HG03565 (cell line): Measurements from ENCODE around the gene DDN.
A peak's percentile ranks its signal among the peaks of the same experiment; 100 is the strongest.

Experiments
- ATAC-seq: cut with Tn5 transposase; IDR thresholded peaks from one replicate; pipeline ENCODE4 v1.9.1; 2021; ENCODE audit warnings: mild to moderate bottlenecking, moderate library complexity; ENCODE audit not compliant: unreplicated experiment

The DDN gene

DNA sequence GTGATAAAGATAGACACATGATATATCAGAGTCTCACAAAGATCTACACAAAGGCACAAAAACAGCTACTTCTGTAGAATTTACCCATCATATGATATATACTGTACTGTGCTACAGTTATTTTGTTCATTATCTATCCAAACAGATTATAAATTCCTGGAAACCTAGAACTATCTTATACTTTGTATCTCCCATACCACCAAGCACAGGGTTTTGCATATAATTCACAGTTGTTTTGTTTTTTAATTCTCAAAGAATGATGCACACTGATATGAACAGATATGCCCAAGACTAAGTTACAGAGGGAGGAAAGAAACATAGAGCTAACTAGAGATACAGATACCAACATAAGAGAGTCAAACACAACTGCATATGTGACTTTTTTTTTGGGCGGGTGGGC is 16.0 kb upstream of the DDN start:
- no peak for ATAC-seq

DNA sequence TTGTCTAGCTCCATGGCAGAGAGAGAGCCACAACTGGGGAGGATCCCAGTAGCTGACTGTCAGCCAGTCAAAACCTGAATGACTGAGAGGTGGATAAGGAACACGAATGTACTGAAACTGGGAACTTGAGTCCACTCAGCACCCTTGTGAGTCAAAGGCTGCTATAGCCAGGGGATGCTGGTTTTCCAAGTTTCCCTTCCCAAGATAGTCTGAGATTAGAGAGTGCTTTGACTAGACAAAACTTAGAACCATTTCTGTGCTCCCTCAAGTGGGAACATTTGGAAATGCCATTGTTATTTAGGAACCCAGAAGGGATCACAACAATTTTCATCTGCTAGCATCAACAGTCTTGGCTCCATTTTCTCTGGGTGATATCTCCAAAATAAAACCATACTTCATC is 15.4 kb upstream of the DDN start:
- no peak for ATAC-seq

DNA sequence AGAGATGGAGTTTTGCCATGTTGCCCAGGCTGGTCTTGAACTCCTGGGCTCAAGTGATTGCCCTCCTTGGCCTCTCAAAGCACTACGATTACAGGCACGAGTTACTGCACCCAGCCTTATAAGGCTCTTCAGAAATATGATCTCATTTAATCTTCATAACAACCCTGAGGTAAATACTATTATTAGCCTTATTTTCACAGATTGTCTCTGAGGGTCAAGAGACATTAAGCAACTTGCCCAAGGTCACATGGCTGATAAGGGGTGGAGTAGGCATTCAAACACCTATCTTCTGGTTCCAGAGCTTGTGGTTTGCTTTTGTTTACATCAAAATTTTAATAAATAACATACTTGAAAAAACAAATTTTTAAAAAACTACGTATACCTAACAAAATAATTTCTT is 14.3 kb upstream of the DDN start:
- no peak for ATAC-seq

DNA sequence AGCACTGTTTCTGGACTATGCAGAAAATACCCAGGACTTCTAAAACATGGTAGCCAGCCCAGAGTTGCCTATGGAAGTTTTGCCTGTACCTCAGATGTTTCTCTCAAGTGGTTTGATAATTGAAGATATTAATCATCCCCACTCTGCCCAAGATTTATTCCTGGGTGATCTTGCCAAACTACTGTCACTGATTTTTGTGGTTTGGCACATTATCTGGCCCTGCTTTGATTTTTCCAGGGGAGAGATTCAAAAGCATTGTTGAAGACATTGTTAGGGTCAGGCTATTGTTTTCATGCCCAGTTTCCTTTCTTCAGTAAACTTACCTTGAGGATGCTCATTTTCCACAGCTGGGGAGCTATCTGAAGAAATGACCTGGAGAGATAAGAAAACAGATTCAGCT is 13.6 kb upstream of the DDN start:
- no peak for ATAC-seq

DNA sequence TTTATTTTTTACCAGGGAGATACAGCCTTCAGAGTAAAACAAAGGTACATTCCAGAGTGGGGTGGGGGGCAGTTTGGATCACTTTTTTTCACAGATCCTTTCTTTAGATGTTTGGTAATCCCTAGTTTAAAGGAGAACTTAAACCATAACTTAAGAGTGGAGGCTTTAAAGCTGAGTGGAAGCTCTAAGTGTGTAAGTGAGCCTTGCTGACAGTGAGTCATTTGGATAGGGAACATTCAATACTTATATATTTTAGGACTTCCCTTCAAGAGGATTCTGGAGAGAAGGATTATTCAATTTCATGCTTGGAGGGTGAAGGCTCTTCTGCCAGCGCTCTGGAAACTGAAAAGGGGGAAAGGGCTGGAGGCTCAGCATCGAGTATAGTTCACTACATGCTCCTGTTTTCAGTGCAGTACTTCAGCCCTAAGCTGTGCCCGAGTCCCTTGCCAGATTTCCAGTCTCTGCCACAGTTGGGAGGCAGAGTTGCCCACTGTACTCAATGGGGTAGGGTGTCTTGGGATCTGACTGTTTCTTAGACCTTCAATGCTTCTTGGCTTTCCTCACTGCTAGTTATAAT is 11.0 kb upstream of the DDN start:
- ATAC-seq, result no peak

DNA sequence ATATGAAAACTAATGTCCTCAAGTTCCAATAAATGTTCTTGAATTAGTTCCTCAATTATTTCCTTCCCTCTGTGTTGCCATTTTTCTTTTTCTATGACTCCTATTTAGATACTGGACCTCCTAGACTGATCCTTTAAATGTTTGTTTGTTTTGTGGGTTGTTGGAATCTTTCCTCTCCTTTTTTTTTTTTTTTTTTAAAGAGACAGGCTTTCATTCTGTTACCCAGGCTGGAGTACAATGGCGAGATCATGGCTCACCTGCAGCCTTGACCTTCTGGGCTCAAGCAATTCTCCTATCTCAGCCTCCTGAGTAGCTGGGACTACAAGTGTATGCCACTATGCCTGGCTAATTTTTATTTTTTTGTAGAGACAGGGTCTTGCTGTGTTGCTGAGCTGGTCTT is 9.8 kb upstream of the DDN start:
- ATAC-seq, result no peak

DNA sequence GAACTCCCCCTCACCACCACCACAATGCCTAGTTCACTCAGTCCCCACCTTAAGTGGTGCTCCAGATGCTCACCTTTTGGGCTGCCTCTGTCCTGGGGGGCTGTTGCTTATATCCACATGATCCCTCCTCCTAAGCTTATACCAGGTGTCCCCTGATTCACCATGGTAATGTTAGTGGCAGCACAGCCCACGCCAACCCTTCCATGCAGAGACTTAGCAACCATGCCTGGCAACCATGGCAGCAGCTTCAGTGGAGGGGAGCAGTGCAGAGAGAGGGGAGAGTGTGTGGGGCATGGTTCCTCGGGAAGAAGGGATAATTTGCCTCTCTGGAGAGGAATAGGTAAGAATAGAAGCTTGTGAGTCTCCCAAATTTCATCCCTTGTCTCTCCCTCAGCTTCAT is 1.2 kb upstream of the DDN start:
- ATAC-seq, result no peak

DNA sequence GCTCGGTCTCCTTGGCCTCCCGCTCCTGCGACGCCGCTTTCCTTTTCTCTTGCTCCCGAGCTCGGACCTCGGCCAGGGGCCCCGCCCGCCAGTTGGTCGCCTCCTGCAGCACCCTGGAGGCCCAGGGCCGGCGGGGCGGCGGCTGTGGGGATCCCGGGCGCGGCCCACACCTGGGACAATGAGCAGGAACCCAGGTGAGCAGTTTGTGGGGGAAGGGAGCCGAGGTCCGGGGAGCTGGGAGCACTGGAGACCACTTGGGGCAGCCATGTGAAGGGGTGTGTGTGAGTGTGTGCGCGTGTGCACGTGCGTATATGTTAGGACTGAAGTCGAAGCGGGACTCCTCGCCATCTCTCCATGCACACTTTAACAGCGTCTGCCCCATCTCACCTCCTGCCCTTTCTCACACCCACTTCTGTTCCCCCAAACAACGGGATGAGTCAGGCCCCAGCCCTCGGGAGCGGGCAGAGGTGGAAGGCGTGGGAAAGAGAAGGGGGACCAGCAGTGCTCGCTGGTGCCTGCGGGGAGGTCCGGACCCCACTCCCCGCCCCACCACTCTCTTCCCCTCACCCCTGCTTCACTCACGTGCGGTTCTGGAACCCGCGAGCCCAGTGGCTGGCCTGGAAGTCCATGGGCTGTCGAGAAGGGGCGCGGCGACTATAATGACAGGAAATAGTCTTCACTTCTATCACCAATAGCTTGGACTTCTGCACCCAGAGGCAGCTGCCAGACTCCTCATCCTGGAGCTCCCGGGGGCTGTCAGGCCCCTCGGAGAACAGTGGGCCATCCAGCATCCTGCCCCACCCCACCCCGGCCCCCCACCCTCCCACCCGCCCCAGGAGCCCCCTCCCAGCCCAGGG is 450 bp downstream of the DDN start:
- peak; percentile 9 for ATAC-seq

DNA sequence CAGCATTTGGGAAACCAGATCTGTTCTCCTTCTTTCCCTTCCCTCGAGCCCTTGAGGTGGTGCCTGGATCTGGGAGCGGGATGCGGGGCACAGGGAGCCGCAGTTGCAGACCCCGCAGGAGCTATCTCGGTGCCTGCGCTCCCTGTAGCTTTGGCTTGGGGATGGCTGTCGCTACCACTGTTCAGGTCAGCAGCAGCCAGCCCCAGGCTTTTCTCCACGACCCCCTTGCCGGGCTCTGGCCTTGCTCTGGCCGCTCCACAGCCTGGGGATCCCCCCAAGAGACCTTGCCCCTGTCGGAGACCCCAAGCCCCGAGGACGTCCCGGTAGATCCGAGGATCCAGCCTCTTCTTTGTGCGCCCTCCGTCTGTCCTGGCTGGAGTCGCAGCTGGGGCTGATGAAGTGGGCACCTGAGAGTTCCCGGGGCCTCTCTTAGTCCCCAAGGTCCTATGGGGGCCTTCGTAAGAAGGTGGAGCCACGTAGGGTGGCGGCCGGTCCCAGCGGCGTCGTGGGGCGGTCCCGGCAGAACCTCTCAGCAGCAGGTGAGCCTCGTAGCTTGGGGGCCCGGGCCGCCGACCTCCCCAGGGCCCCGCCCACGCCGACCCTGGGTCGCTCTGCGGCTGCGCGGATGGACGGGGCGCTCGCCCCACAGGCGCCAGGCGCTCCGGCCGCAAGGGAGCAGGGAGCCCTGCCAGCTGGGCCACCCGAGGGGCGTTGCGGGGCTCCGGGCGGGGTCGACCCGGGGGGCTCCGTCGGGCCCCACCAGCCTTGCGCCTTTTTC is 1.3 kb downstream of the DDN start:
- peak; percentile 27 for ATAC-seq

DNA sequence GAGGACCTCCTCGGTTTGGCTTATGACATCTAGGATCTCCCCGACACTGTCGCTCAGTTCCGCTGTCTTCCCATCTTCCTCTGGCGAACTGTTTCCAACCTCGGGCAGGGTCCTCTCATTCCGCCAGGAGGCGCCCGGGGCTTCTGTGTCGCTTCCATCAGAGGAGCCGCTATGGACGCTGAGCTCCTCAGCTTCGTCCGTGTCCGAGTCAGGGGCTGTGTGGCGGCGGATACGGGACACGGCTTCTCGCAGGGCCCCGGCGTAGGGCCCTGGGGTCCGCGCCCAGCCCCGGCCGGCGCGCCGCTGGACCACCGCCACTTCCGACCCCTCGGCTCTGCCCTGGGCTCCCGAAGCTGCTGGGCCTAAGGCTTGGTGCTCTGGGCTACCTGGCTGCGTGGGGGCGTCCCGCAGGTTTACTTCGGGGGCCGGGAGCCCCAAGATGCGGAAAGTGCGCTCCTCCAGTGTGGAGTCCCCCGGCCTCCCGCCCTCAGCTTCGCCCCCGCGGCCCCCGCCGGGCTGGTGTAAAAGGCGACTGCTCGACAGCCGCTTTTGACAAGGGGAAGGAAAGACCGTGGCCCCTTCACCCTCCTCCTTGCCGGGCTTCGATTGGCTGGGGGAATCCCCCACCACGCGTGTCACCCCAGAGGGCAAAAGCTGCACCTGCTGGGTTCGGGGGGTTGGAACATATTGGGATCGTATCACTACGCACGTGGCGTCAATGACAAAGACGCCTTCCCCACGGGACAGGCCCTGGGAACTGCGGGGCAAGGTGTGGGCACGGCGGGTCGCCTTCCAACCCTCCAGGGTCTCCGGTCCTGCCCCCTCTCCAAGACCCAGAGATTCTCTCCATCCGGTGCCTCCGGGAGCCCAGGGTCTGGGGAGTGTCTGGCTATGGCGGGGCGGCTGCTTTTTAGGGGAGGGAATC is 2.1 kb downstream of the DDN start:
- ATAC-seq, result no peak

DNA sequence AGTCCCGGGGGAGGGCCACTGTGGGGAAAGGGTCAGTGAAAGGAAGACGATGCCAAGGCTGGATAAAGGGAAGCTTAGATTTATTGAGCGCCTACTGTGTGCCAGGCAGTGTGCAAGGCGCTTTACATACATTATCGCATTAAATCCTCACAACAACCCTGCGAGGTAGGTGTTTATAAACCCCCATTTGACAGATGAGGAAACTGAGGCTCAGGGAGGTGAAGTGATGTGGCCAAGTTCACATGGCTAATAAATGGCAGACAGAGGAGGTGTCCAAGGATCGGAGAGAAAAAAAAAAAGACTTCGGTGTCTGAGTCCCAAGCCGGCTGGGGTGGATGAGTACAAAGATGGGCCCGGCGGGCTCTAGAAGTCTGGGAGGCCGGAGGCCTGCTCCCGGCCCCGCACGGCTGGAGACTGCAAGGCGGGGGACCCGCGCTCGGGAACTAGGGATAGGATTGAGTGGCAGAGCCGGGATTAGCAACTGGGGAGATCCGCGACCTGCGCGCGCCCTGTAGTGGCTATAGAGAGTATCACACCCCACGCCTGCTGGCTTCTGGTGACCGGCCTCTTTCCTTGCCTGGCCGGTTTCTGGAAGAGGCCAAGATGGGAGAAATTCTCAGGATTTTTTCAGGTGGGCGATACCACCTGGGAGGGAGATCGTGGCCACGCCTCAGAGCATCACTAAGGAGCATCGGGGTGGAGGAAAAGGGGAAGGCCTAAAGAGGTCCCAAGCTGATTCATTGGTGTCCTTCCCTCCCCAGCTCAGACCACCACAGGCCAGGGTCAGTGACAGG is 3.9 kb downstream of the DDN start:
- ATAC-seq, result no peak

DNA sequence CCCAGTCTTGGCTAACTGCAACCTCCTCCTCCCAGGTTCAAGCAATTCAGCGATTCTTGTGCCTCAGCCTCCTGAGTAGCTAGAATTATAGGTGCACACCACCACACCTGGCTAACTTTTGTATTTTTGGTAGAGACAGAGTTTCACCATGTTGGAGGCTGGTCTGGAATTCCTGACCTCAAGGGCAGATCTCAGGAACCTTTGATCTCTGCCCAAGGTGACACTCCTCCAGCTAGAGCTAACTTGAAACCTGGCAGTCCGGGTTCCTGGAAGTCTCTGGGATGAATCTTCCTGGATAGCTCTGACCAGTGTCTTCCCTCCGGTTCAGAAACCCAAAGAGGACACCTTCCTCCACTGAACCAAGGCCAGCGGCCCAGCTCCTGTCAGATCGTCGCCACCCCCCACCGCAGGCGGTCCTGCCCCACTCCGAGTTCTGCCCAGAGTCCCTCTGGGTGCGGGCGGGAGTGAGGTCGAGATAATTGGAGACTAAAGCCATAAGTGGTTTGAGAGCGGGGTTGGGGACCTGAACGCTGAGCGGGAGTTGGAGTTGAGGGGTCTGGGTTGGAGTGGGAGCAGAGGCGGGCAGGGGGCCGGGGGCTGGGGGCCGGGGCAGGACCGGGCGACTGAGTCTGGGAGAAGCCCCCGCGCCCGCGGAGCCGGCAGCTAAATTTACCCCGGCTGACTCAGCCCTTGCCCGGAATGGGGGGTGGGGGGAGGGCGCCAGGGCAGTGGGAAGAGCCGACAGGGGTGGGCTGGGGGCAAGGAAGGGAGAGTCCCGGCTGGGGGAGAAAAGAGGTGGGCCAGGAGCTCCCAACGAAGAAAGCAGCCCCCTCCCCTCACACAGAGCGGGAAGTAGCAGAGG is 4.7 kb downstream of the DDN start:
- no peak for ATAC-seq

DNA sequence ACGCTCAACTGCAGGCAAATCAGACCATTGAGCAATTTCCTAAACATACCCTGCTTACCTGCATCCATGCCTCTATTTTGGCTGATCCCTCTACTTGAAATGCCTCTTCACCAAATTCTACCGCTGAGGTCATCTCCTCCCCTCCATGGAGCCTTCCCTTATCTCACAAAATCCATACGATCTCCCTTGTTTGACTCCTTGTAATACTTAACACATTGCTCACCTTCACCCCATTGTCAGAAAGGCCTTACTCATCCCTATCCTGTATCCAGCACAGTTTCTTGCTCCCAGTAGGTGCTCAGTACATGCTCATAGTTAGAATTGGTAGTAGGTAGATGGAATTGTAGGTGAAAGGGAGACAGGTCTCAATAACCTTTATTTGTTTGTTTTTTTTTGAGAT is 5.4 kb downstream of the DDN start:
- ATAC-seq, result no peak

DNA sequence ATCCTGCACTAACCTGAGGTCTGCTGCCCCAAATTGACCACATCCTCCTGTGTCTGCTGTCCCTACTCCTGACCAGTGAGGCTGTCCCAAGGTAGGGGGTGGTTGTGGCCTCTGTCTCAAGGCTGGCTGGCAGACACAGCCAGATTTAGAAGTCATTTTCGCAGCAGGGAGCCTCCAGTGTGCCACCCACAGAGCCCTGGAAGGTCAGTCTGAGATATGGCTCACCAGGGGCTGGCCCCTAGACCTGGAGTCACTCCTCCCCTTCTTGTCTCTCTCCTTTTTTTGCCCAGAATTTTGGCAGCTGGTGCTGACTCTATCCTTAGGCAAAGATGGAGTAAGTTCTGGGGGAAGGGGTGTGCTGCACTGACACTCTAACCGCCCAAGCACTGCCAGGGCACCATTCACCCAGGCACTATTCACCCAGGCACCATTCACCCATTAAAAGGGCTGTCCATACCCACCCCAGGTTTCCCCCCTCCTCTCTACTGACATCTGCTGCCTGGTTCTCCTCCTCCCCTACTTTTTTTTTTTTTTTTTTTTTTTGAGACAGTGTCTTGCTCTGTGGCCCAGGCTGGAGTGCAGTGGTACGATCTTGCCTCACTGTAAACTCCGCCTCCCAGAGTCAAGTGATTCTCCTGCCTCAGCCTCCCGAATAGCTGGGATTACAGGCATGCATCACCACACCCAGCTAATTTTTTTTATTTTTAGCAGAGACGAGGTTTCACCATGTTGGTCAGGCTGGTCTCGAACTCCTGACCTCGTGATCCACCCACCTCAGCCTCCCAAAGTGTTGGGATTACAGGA is 7.7 kb downstream of the DDN start:
- ATAC-seq, result no peak

DNA sequence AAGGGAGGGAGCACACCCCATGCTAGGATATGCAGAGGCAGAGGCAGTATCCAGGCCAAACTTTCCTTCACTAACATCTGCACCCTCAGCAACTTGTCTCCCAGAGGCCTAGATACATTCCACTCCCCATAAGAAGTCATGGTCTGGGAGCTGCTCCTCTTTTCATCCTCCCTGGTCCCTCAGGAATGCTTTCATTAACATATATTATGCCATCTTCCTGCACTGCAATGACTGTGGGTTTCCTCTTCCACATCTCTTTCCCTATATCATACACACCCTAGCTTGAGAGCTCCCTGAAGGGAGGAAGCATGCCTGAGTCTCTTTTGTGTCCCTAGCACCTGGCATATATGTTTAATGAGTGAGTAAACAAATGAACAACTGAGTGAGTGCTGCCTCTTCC is 8.6 kb downstream of the DDN start:
- ATAC-seq, result no peak

DNA sequence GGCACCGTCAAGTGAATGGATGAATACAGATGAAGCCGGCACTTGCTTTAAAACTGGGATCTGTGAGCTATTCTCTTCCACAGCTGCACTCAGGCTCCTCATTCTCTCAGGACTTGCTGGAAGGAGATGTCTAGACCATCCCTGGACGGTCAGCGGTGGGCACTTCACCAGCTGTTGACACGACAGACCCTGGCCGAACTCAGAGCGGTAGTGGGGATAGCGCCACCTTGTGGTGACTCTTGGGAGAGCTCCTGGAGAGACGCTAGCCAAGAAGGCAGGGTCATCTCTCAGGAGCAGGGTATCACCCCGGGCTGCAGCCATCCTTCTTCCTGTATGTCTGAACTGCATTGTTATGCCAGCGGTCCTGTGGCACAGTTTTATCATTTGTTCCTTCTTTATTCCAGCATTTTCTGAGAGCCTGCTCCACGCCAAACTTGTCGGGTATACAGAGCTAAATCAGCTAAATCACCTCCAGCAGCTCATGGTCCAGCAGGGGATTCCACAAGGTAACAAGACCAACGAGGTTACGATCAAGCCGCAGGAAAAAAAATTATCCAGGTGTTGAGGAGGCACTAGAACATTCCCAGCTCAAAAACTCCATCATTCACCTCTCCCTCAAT is 11.0 kb downstream of the DDN start:
- no peak for ATAC-seq

DNA sequence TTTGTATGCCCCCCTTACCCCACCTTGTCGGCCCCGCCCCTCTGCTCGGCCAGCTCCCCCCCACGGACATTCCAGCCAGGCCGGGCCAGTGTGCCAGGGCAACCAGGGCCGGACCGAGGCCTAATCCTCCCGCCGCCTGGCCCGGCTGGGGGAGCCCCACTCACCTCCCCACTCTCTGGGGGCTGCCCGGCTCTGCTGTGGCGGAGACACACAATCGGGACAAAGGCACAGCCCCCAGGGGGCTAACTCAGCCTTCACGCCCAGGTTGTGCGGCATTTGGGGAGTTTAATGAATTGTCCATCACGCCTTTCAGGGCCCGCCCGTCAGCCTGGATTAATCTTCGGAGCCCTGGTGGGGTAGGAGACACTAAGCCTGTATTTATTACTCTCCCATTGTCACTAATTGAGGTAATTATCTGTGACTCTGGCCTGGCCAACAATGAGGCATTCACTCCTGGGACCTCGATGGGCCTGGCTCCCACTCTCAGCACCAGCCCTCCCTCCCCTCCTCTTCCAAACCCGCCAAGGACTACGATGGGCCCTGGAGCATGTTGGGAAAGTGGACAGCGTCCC is 12.4 kb downstream of the DDN start:
- no peak for ATAC-seq

DNA sequence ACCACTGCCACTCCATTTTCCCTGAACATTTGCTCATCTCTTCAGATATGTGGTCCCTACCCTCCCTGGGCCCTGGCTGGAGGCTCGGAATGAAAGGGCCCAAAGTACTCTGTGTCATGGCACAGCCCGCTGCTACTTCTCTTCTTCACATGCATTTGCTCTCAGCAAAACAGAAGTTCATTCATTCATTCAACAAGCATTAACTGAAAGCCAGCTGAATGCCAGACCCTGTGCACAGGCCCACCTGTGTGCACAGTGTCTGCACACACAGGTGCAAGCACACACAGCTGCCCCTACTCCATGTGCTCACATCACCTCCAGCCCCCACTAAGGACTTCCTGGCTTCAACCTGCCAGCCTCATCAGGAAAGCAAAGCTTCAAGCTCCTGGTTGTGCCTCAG is 13.3 kb downstream of the DDN start:
- no peak for ATAC-seq
